PC-9 (cell line): Measurements from ENCODE around the gene GPR146. TPM values are rescaled to one million over a fixed set of nuclear protein-coding genes. Genes with fewer than 3 reads are reported as not detected.

Source experiments
- BruUV-seq: library from RNA; stranded (reverse); fragments of 400-500 nt; replicated peaks from 2 replicates; lab custom pipeline; 2021; lab: Mats Ljungman, UMichigan
- CTCF ChIA-PET: fragments of 300-600 bp; sonication (Branson Sonifier 250); formaldehyde crosslinking; loops from one replicate; lab custom pipeline; 2022; ENCODE audit warnings: antibody characterized with exemption; lab: Charles Lee
- POLR2A ChIA-PET: fragments of 300-600 bp; sonication (Branson Sonifier 250); formaldehyde crosslinking; loops from one replicate; lab custom pipeline; 2022; ENCODE audit warnings: antibody characterized with exemption; ENCODE audit not compliant: unreplicated experiment; lab: Charles Lee
- DNase-seq, 2 experiments: peaks; one replicate each; pipeline versions ENCODE4 v3.0.0 to v3.0.0-alpha.2; 2015 to 2022; ENCODE audit warnings: mixed read lengths in 1 of 2
- H2AFZ ChIP-seq: fragments of 200-600 bp; sonication (generic); 2 replicates; pipeline ENCODE4 v1.8.1; 2017; ENCODE audit warnings: antibody characterized with exemption
- H3F3A ChIP-seq: fragments of 200-600 bp; sonication (generic); 2 replicates; pipeline ENCODE4 v1.8.1; 2017; ENCODE audit warnings: antibody characterized with exemption, mild to moderate bottlenecking, low read depth; ENCODE audit not compliant: insufficient read depth
- H3K27ac ChIP-seq: fragments of 200-600 bp; sonication (generic); 2 replicates; pipeline ENCODE4 v1.6.1; 2016; ENCODE audit warnings: mixed run types
- H3K27me3 ChIP-seq: fragments of 200-600 bp; sonication (generic); 2 replicates; pipeline ENCODE4 v1.6.1; 2016; ENCODE audit warnings: low read depth, mixed run types; ENCODE audit not compliant: insufficient read depth
- H3K36me3 ChIP-seq: fragments of 200-600 bp; sonication (generic); 2 replicates; pipeline ENCODE4 v1.6.1; 2016; ENCODE audit warnings: low read depth, mixed run types
- H3K4me1 ChIP-seq: fragments of 200-600 bp; sonication (generic); replicated peaks from 2 replicates; pipeline ENCODE4 v1.6.1; 2016; ENCODE audit warnings: mixed run types; ENCODE audit not compliant: insufficient read depth
- H3K4me2 ChIP-seq: fragments of 200-600 bp; sonication (generic); 2 replicates; pipeline ENCODE4 v1.6.1; 2017; ENCODE audit warnings: mixed run types
- H3K4me3 ChIP-seq: fragments of 200-600 bp; sonication (generic); 2 replicates; pipeline ENCODE4 v1.6.1; 2016; ENCODE audit warnings: mixed run types
- H3K79me2 ChIP-seq: fragments of 200-600 bp; sonication (generic); 2 replicates; pipeline ENCODE4 v1.6.1; 2017; ENCODE audit warnings: low read depth, mixed run types
- H3K9me2 ChIP-seq: fragments of 200-600 bp; sonication (generic); 2 replicates; pipeline ENCODE4 v1.8.1; 2017; ENCODE audit warnings: mild to moderate bottlenecking; ENCODE audit not compliant: insufficient read depth
- H3K9me3 ChIP-seq: fragments of 200-600 bp; sonication (generic); 2 replicates; pipeline ENCODE4 v1.8.1; 2016; ENCODE audit warnings: low read depth; ENCODE audit not compliant: insufficient read depth
- H4K20me1 ChIP-seq: fragments of 200-600 bp; sonication (generic); 2 replicates; pipeline ENCODE4 v1.8.1; 2017; ENCODE audit not compliant: insufficient read depth
- EZH2 ChIP-seq: fragments of 200-600 bp; sonication (generic); IDR thresholded peaks from 2 replicates; pipeline ENCODE4 v1.8.0; 2017; ENCODE audit warnings: antibody characterized with exemption, low read depth
- intact Hi-C: fragments of 100-400 bp; cut with micrococcal nuclease; formaldehyde crosslinking; loops from one replicate; pipeline ENCODE4 v1.10.0; 2022; ENCODE audit not compliant: unreplicated experiment
- total RNA-seq: library from RNA; stranded (reverse); gene quantifications from 2 replicates; pipeline ENCODE4 v1.2.3, GENCODE V29; 2021
- TF ChIP-seq, protein P1 (sequence below): fragments of 200-600 bp; sonication (generic); conservative IDR thresholded peaks from 2 replicates; pipeline ENCODE4 v1.6.1; 2017; ENCODE audit warnings: mixed run types, antibody characterized with exemption, mild to moderate bottlenecking, moderate library complexity

GPR146 gene
- total RNA-seq, 1 experiment from 2014 or later: 3.4 TPM

DNA sequence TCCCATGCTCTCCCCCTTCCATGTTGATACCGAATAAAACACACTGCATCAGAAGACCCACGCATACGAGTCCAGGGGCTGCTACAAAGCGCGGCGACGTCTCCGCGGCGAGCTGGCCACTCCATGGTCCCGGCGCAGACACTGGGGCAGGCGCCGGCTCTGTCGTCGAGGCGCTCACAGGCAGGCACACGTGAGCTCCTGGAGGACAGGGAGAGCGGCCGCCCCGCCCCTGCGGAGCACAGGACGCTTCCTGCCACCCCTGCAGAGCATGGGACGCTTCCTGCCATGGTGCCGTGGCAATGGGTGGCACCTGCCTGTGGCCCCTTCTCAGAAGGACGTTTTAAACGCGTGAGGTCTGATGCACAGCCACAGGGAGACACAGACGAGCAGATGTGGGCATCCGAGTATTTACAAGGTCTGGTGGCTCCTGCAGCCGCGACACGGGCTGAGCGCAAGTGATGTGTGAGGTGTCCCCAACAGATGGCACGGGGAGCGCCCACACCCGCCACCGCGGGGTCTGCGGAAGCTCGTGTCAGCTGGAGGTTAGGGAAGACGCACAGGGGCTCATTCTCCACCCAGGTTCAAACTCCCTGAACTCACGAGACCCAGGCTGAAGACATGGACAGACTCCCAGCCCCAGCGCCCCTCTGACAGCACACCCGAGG is 21.4 kb upstream of the GPR146 start:
- Histone ChIP-seq H3F3A (peaks cover 15% of the 10 kb centered on the region; the same call in 1 of the 2 replicates), H3K9me3 (no peaks in the 10 kb centered on the region), H3K4me2 (no peak overlapping the region), H3K9me2 (no peaks in the 10 kb centered on the region), H4K20me1 (peaks cover 27% of the 10 kb centered on the region), H3K4me1 (0 out of 2 replicates have a peak, but pooled peaks cover 4% of the 10 kb centered on the region), H3K27ac (no peak overlapping the region), H3K36me3 (no peaks in the 10 kb centered on the region), H2AFZ (no peak overlapping the region), H3K27me3 (no peaks in the 10 kb centered on the region), H3K4me3 (no peak overlapping the region), H3K79me2 (peaks cover 27% of the 10 kb centered on the region)
- POLR2A ChIA-PET: no interaction called here
- DNase-seq: no peak
- intact Hi-C loops: no loop called here
- TF ChIP-seq, protein P1, sequence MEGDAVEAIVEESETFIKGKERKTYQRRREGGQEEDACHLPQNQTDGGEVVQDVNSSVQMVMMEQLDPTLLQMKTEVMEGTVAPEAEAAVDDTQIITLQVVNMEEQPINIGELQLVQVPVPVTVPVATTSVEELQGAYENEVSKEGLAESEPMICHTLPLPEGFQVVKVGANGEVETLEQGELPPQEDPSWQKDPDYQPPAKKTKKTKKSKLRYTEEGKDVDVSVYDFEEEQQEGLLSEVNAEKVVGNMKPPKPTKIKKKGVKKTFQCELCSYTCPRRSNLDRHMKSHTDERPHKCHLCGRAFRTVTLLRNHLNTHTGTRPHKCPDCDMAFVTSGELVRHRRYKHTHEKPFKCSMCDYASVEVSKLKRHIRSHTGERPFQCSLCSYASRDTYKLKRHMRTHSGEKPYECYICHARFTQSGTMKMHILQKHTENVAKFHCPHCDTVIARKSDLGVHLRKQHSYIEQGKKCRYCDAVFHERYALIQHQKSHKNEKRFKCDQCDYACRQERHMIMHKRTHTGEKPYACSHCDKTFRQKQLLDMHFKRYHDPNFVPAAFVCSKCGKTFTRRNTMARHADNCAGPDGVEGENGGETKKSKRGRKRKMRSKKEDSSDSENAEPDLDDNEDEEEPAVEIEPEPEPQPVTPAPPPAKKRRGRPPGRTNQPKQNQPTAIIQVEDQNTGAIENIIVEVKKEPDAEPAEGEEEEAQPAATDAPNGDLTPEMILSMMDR: no peak
- no peak for TF ChIP-seq EZH2
- CTCF ChIA-PET: no interaction called here
- BruUV-seq: no TSS peak

DNA sequence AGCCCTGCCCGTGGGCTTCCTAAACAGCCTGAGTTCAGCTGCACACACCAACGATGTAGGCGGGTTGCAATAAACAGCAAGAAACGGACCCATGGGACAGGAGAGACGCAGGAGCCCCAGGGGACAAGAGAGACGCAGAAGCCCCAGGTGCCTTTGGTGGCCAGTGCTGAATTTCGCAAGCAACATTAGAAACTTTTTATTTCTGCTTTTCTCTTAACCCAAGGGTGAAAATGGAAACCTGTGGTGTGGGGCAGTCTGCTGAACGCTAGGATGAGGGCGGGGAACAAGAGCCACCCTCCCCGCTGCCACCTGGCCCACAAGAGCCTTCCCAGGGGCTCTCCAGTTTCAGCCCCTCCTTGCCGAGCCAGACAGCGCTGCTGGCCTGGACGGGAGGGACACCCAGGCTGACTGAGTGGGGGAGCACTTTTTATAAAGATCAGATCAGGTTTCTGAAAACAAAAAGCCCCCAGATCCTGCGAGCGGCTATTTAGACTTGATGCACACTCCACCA is 20.0 kb upstream of the GPR146 start:
- Histone ChIP-seq H3F3A (peaks cover 19% of the 10 kb centered on the region; the same call in 1 of the 2 replicates), H3K27ac (no peak overlapping the region), H3K4me1 (peaks cover 9% of the 10 kb centered on the region), H3K79me2 (peaks cover 27% of the 10 kb centered on the region), H3K4me2 (no peak overlapping the region), H3K4me3 (no peak overlapping the region), H4K20me1 (peaks cover 27% of the 10 kb centered on the region), H3K36me3 (no peaks in the 10 kb centered on the region), H3K9me2 (no peaks in the 10 kb centered on the region), H2AFZ (no peak overlapping the region), H3K27me3 (no peaks in the 10 kb centered on the region), H3K9me3 (no peaks in the 10 kb centered on the region)
- no peak for DNase-seq
- TF ChIP-seq, protein P1: no peak
- no peak for TF ChIP-seq EZH2
- ChIA-PET CTCF (no interaction called here), POLR2A (no interaction called here)
- BruUV-seq: no TSS peak
- intact Hi-C loops: no loop called here

DNA sequence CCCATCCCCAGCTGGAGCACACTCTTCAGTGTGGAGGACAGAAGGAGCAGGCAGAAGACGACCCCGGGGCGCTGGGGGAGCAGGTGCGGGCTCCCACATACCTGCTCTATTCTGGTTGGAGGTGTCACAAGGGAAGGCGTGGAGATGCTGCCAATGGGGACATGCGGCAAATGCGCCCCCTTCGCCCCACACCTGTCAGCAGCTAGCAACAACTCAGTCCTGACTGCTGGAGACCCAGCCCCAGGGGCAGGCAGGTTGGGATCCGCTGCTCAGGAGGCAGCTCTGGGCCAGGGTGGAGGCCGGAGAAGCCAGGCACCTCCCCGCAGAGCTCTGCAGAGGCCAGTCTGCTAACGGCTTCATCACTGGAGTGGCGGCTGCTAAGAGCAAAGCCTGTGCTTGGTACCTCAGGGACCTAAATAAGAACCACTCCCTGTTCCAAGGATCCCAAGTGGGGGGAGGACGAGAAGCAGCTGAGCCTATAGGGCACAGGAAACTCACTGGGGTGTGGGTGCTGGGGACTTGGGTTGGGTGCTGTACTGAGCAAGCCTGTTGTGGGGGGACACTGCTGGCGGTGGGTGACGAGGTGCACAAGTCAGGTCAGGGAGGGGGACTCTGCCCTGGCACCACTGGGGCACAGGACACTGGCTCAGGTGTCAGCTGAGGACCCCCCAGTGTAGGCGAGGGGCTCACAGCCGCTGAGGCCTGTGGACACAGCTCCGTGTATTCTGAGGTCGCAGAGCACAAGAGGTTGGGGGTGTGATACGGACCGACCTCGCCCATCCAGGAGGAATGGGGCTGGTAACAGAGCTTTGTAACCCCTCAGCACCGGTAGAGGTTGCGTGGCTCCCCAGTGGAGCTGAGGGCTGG is 19.2 kb upstream of the GPR146 start:
- Histone ChIP-seq H3K9me3 (no peaks in the 10 kb centered on the region), H3K4me2 (no peak overlapping the region), H3K79me2 (peaks cover 27% of the 10 kb centered on the region), H3K4me1 (peaks cover 14% of the 10 kb centered on the region), H2AFZ (no peak overlapping the region), H3K27me3 (no peaks in the 10 kb centered on the region), H3F3A (peaks cover 24% of the 10 kb centered on the region; the same call in 1 of the 2 replicates), H4K20me1 (peaks cover 27% of the 10 kb centered on the region), H3K36me3 (no peaks in the 10 kb centered on the region), H3K4me3 (no peak overlapping the region), H3K9me2 (no peaks in the 10 kb centered on the region), H3K27ac (no peak overlapping the region)
- intact Hi-C loops: no loop called here
- BruUV-seq: no TSS peak
- ChIA-PET POLR2A (no interaction called here), CTCF (no interaction called here)
- no peak for TF ChIP-seq EZH2
- TF ChIP-seq, protein P1: no peak
- no peak for DNase-seq
